ENCODE data around the gene ZDHHC13.

Gene ZDHHC13

GRCh38 chr11:19102521-19102900, 14.5 kb upstream of the ZDHHC13 start:
- TF ChIP-seq CTCF (IDR thresholded peaks at IDR 0.05; ENCODE audit: insufficient read depth, low read length) (no peak), GABPA (IDR thresholded peaks at IDR 0.05; ENCODE audit: low read depth) (no peak), POLR2AphosphoS5 (IDR thresholded peaks at IDR 0.05; ENCODE audit: low read depth) (no peak), SPI1 (IDR thresholded peaks at IDR 0.05; ENCODE audit: borderline replicate concordance, low read depth) (no peak)
- TF ChIP-seq, protein P1, sequence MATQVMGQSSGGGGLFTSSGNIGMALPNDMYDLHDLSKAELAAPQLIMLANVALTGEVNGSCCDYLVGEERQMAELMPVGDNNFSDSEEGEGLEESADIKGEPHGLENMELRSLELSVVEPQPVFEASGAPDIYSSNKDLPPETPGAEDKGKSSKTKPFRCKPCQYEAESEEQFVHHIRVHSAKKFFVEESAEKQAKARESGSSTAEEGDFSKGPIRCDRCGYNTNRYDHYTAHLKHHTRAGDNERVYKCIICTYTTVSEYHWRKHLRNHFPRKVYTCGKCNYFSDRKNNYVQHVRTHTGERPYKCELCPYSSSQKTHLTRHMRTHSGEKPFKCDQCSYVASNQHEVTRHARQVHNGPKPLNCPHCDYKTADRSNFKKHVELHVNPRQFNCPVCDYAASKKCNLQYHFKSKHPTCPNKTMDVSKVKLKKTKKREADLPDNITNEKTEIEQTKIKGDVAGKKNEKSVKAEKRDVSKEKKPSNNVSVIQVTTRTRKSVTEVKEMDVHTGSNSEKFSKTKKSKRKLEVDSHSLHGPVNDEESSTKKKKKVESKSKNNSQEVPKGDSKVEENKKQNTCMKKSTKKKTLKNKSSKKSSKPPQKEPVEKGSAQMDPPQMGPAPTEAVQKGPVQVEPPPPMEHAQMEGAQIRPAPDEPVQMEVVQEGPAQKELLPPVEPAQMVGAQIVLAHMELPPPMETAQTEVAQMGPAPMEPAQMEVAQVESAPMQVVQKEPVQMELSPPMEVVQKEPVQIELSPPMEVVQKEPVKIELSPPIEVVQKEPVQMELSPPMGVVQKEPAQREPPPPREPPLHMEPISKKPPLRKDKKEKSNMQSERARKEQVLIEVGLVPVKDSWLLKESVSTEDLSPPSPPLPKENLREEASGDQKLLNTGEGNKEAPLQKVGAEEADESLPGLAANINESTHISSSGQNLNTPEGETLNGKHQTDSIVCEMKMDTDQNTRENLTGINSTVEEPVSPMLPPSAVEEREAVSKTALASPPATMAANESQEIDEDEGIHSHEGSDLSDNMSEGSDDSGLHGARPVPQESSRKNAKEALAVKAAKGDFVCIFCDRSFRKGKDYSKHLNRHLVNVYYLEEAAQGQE (IDR thresholded peaks at IDR 0.05; ENCODE audit: insufficient replicate concordance, low read depth), result no peak
- DNase-seq (ENCODE audit: low read depth in 1 of 2, low spot score in 1 of 2), result no peak
- no peak overlapping the region for H3K27ac ChIP-seq (replicated peaks)
- no peak overlapping the region for H3K4me3 ChIP-seq (replicated peaks; ENCODE audit: insufficient read depth, low read length)
- no peaks in the 10 kb centered on the region for H3K27me3 ChIP-seq (ENCODE audit: insufficient read depth, poor library complexity, severe bottlenecking)

- no peaks in the 10 kb centered on the region for H3K27me3 ChIP-seq (ENCODE audit: insufficient read depth, poor library complexity, severe bottlenecking)
- no peak for TF ChIP-seq POLR2AphosphoS5 (IDR thresholded peaks at IDR 0.05; ENCODE audit: low read depth)
- TF ChIP-seq GABPA (IDR thresholded peaks at IDR 0.05; ENCODE audit: low read depth), result no peak
- TF ChIP-seq, protein P1 (IDR thresholded peaks at IDR 0.05; ENCODE audit: insufficient replicate concordance, low read depth), result no peak
- no peak for TF ChIP-seq SPI1 (IDR thresholded peaks at IDR 0.05; ENCODE audit: borderline replicate concordance, low read depth)
- no peak for TF ChIP-seq CTCF (IDR thresholded peaks at IDR 0.05; ENCODE audit: insufficient read depth, low read length)
- no peak overlapping the region for H3K27ac ChIP-seq (replicated peaks)
- H3K4me3 ChIP-seq (replicated peaks; ENCODE audit: insufficient read depth, low read length), result no peak overlapping the region
- DNase-seq (ENCODE audit: low read depth in 1 of 2, low spot score in 1 of 2), result no peak
These were observed 12.0 kb upstream of the ZDHHC13 start for GRCh38 chr11:19105011-19105410.

DNA sequence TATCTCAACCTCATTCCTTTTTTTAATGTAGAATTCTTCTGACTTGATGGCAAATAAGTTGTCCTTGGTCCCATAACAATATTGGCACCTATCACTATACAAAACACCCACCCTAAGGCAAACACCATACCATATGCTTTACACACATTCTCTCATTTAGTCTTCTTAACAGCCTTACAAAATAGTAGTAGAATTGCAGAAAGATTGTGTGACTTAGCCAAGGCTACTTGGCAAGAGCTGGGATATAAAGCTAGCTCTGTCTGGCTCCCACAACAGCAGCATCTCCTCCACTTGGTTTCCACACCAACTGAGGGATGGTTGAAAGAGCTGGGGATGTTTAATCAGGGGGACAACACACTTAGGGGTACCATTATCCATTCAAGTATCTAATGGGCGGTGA, 9.8 kb upstream of the ZDHHC13 start:
- Histone ChIP-seq H3K27me3 (ENCODE audit: insufficient read depth, poor library complexity, severe bottlenecking) (no peaks in the 10 kb centered on the region), H3K4me3 (replicated peaks; ENCODE audit: insufficient read depth, low read length) (no peak overlapping the region)

GRCh38 chr11:19110295-19110694, 6.7 kb upstream of the ZDHHC13 start:
- DNase-seq (ENCODE audit: low read depth in 1 of 2, low spot score in 1 of 2), result no peak
- no peak overlapping the region for H3K4me3 ChIP-seq (replicated peaks; ENCODE audit: insufficient read depth, low read length)
- H3K27me3 ChIP-seq (ENCODE audit: insufficient read depth, poor library complexity, severe bottlenecking), result no peaks in the 10 kb centered on the region
- TF ChIP-seq POLR2AphosphoS5 (IDR thresholded peaks at IDR 0.05; ENCODE audit: low read depth) (no peak), GABPA (IDR thresholded peaks at IDR 0.05; ENCODE audit: low read depth) (no peak), SPI1 (IDR thresholded peaks at IDR 0.05; ENCODE audit: borderline replicate concordance, low read depth) (no peak), CTCF (IDR thresholded peaks at IDR 0.05; ENCODE audit: insufficient read depth, low read length) (no peak)
- TF ChIP-seq, protein P1 (IDR thresholded peaks at IDR 0.05; ENCODE audit: insufficient replicate concordance, low read depth), result no peak
- H3K27ac ChIP-seq (replicated peaks), result no peak overlapping the region

More for the DNA sequence above, 9.8 kb upstream of the ZDHHC13 start:
- no peak overlapping the region for H3K27ac ChIP-seq (replicated peaks)
- TF ChIP-seq POLR2AphosphoS5 (IDR thresholded peaks at IDR 0.05; ENCODE audit: low read depth), result no peak
- no peak for TF ChIP-seq GABPA (IDR thresholded peaks at IDR 0.05; ENCODE audit: low read depth)
- no peak for DNase-seq (ENCODE audit: low read depth in 1 of 2, low spot score in 1 of 2)
